Pancreas (tissue), 10 donors: ENCODE results near the gene ASGR1. TPM values are rescaled to one million over a fixed set of nuclear protein-coding genes. Genes with fewer than 3 reads are reported as not detected.
"Not testable (repeated sequence)": the region's sequence is repeated elsewhere in the genome, so short reads cannot be mapped to it uniquely, and the experiment has no call there.

ENCODE experiments used
- ATAC-seq, 4 donors: fragments of 200-7000 bp; cut with Tn5 transposase; one replicate each; pipeline versions ENCODE4 v1.8.0 to v1.9.1; 2020; ENCODE audit warnings: mild to moderate bottlenecking in 4 of 4, moderate library complexity in 4 of 4
- DNase-seq, 6 donors: peaks; one replicate each; pipeline ENCODE4 v3.0.0-alpha.2; 2020
- FAIRE-seq: peaks from 2 replicates; lab custom pipeline; 2012; peaks lifted over from hg19 to GRCh38; lab: Jason Lieb, UNC
- H3K27ac ChIP-seq, 4 donors: fragments of 200-600 bp; sonication (generic); 1 replicate in 3 of 4; 2 replicates in 1 of 4; pipeline versions ENCODE4 v1.5.0 to v1.8.0; 2020
- H3K27me3 ChIP-seq, 4 donors: fragments of 200-600 bp; one replicate each; pipeline ENCODE4 v1.8.0; 2021
- H3K36me3 ChIP-seq, 3 donors: fragments of 200-600 bp; sonication (generic) in 1 of 3; one replicate each; pipeline versions ENCODE4 v1.5.0 to v1.8.0; 2020 to 2021
- H3K4me1 ChIP-seq, 3 donors: fragments of 200-600 bp; one replicate each; pipeline ENCODE4 v1.8.0; 2021
- H3K4me3 ChIP-seq, 4 donors: fragments of 200-600 bp; sonication (generic) in 2 of 4; one replicate each; pipeline versions ENCODE4 v1.5.0 to v1.8.0; 2020 to 2021
- H3K9me3 ChIP-seq, 4 donors: fragments of 200-600 bp; one replicate each; pipeline ENCODE4 v1.8.0; 2021
- CTCF ChIP-seq, 4 donors: fragments of 200-600 bp; sonication (generic) in 3 of 4; IDR thresholded peaks; one replicate each; pipeline versions ENCODE4 v1.5.0 to v1.8.0; 2021; ENCODE audit warnings: antibody characterized with exemption in 4 of 4
- WGBS, 2 donors: extraction: QIAGEN DNeasy Blood & Tissue Kit; methylation state at CpG; one replicate each; pipeline ENCODE4 v1.1.7; 2013; 5-methylcytosine and 5-hydroxymethylcytosine counted together
- intact Hi-C, 3 donors: fragments of 100-400 bp; cut with DNase I; formaldehyde crosslinking; loops; one replicate each; pipeline versions ENCODE4 v1.11.1 to v1.14.2; 2022
- polyA plus RNA-seq, 2 donors: library from polyadenylated mRNA; stranded (reverse); fragments of 200-250 nt; gene quantifications; one replicate each; pipeline ENCODE4 v1.2.3, GENCODE V29; 2013
- total RNA-seq, 6 donors: library from RNA; stranded (reverse); fragmentation: NEBNext Ultra II Directional in 4 of 6; extraction: Animal tissue kit (Norgen Biotek cat#: 25700) in 4 of 6; gene quantifications; one replicate each; pipeline versions ENCODE4 v1.2.1 to v1.2.4, GENCODE V29; 2021 to 2023
- donor health status: healthy with polysubstance abuse.
- donor health status: DM: no; HTN: no; CAD: no; lungs with moderate emphysema.
- donor health status: DM: no; HTN: no; CAD: no.
- donor health status: control.
- donor health status: control.
- donor health status: Bipolar disorder and iron deficiency.
- donor health status: DM: yes; HTN: yes; CAD: no.
- donor health status: DM: no; HTN: no; CAD: no.
- donor health status: DM: no; HTN: no; CAD: no.
- donor health status: DM: yes; HTN: yes; CAD: no.

Gene ASGR1
- total and polyA plus RNA-seq, 8 donors: 0.28 to 2.6 (median 0.64) TPM; not detected in 1

- no peak for TF ChIP-seq CTCF (IDR thresholded peaks at IDR 0.05)
- Histone ChIP-seq H3K36me3 (no peaks in the 10 kb centered on the region), H3K27ac (peak overlapping the region in 1 of 4 donors; percentile 27), H3K4me1 (no peaks in the 10 kb centered on the region), H3K9me3 (no peaks in the 10 kb centered on the region), H3K4me3 (no peak overlapping the region), H3K27me3 (no peaks in the 10 kb centered on the region)
- peak; percentile 65 to 87 (median 76) for DNase-seq
- ATAC-seq: peak; percentile 73 to 91 (median 89)
- intact Hi-C loops: no loop called here
- 25 to 33% methylated on average over 14 of the region's 14 CpGs for WGBS, 2 donors
- no peak for FAIRE-seq
These were observed 4.9 kb upstream of the ASGR1 start for GRCh38 chr17:7184091-7184488.

GRCh38 chr17:7183433-7184090 lies 4.4 kb upstream of the ASGR1 start:
- no peaks in the 10 kb centered on the region for H3K27me3 ChIP-seq
- ATAC-seq (peak; percentile 13 to 34 (median 28)), FAIRE-seq (no peak), DNase-seq (no peak)
- intact Hi-C loops: no loop called here
- H3K27ac ChIP-seq: no peak overlapping the region
- H3K4me3 ChIP-seq: no peak overlapping the region
- H3K9me3 ChIP-seq: no peaks in the 10 kb centered on the region
- no peak for TF ChIP-seq CTCF (IDR thresholded peaks at IDR 0.05)
- no peaks in the 10 kb centered on the region for H3K4me1 ChIP-seq
- no peaks in the 10 kb centered on the region for H3K36me3 ChIP-seq
- 77 to 78% methylated on average over 7 of the region's 7 CpGs for WGBS, 2 donors

- H3K9me3 ChIP-seq, ATAC-seq, H3K4me1 ChIP-seq, H3K4me3 ChIP-seq, H3K27ac ChIP-seq, intact Hi-C loops, H3K36me3 ChIP-seq, H3K27me3 ChIP-seq, DNase-seq, FAIRE-seq: not testable (repeated sequence)
- WGBS, 2 donors: 85 to 93% methylated on average over 2 of the region's 2 CpGs
These were observed 2.9 kb upstream of the ASGR1 start for GRCh38 chr17:7182101-7182500.

GRCh38 chr17:7178973-7179316 lies 225 bp downstream of the ASGR1 start:
- intact Hi-C loops: loop anchor here in 1 of 3 donors (10.0 kb wide), 1 partner anchor 124 kb away; no protein-coding TSS in a partner anchor
- H3K9me3 ChIP-seq: no peaks in the 10 kb centered on the region
- H3K27ac ChIP-seq: no peak overlapping the region
- ATAC-seq: no peak
- peaks cover 0 to 5% (median 0%) of the 10 kb centered on the region in 3 donors for H3K4me1 ChIP-seq
- no peak for TF ChIP-seq CTCF (IDR thresholded peaks at IDR 0.05)
- H3K4me3 ChIP-seq: no peak overlapping the region
- peak in 1 of 6 donors; percentile 14 for DNase-seq
- no peak for FAIRE-seq
- 70 to 78% methylated on average over 11 of the region's 11 CpGs for WGBS, 2 donors
- H3K36me3 ChIP-seq: no peaks in the 10 kb centered on the region
- no peaks in the 10 kb centered on the region for H3K27me3 ChIP-seq

- WGBS, 2 donors: 4 to 7% methylated on average over 18 of the region's 18 CpGs
- H3K4me3 ChIP-seq: peak overlapping the region in 2 of 4 donors; percentile 30 to 35
- no peaks in the 10 kb centered on the region for H3K27me3 ChIP-seq
- DNase-seq: peak in 2 of 6 donors; percentile 13 to 54
- intact Hi-C loops: loop anchor here in 1 of 3 donors (10.0 kb wide), 1 partner anchor 123 kb away; no protein-coding TSS in a partner anchor
- H3K36me3 ChIP-seq: no peaks in the 10 kb centered on the region
- H3K9me3 ChIP-seq: no peaks in the 10 kb centered on the region
- ATAC-seq: peak; percentile 35 to 48 (median 41)
- peaks cover 0 to 5% (median 0%) of the 10 kb centered on the region in 3 donors for H3K4me1 ChIP-seq
- no peak overlapping the region for H3K27ac ChIP-seq
- no peak for TF ChIP-seq CTCF (IDR thresholded peaks at IDR 0.05)
- FAIRE-seq: no peak
These were observed 1.2 kb downstream of the ASGR1 start for GRCh38 chr17:7177954-7178477.
